ENCODE data around the gene HERC2. TPM values are rescaled to one million over a fixed set of nuclear protein-coding genes. Genes with fewer than 3 reads are reported as not detected.
"Not testable (repeated sequence)": the region's sequence is repeated elsewhere in the genome, so short reads cannot be mapped to it uniquely, and the experiment has no call there.

Gene HERC2
- total and polyA plus RNA-seq, 4 donors, result 14.6 to 45.4 (median 26.6) TPM

DNA sequence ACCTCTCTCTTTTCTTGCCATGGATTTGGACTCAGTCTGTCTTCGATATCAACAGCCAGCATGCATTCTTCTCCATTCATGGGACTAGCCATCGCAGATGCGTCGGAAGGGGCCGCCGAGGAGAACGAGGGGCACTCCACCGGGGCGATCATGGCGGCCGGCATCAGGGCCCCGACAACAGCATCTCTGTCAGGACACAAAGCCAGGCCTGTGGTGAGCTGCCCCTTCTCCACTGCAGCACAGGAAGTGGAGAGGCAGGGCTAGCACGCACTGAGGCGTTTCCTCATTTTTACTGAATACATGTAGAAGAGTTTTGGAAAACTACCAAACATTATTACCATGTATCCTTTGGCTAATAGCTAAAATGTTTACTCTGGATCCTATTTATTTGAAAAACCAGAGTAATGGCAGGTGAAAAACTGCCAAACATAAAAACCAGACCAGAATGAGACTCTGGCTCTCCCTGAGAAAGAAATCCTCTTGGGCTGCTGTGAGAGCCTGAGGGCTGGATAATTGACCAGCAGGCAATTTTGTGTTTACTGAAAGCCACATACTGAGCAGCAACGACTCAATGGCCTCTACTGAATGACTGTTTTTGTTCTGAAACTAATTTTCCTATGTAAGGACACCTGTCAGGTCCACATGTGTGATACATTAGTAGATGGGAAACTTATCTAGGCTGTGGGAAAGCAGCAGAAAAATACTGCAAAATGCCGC, 153.4 kb downstream of the HERC2 start:
- H3K9ac ChIP-seq (ENCODE audit: low read depth in 1 of 2, low read length in 2 of 2), result not testable (repeated sequence)

DNA sequence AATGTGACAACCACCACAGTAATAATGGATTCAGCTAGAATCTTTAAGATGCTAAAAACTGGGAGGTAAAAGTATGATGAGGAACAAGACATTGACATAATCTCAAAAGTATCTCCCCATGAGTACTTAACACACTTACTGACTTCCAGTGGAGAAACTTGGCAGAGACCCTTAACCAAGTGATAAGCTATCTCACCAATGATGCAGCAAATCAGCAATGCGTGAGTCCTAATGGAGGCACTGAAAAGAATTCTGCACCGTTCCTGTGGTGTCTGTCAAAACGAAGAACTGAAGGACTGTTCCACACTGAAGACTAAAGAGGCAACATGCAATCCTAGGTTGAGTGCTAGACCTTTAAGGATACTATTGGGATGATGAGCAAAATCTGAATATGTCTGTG, 154.9 kb downstream of the HERC2 start:
- no peaks in the 10 kb centered on the region for H3K4me1 ChIP-seq (ENCODE audit: control insufficient read depth in 4 of 4, insufficient read depth in 4 of 4, low read length in 3 of 4)
- H3K9me3 ChIP-seq (ENCODE audit: control insufficient read depth in 4 of 4, low read length in 3 of 4), result no peaks in the 10 kb centered on the region
- H3K4me3 ChIP-seq (ENCODE audit: low read depth in 1 of 3, low read length in 3 of 3), result no peak overlapping the region
- no peaks in the 10 kb centered on the region for H3K27me3 ChIP-seq (ENCODE audit: control insufficient read depth in 4 of 4, insufficient read depth in 4 of 4, low read length in 3 of 4)
- TF ChIP-seq GABPA (IDR thresholded peaks at IDR 0.05 in 1 of 2, conservative IDR thresholded peaks at IDR 0.05 in 1 of 2) (no peak), SP1 (IDR thresholded peaks at IDR 0.05) (no peak), RXRA (IDR thresholded peaks at IDR 0.05) (no peak), JUND (IDR thresholded peaks at IDR 0.05) (no peak), TAF1 (conservative IDR thresholded peaks at IDR 0.05) (no peak), HNF4A (conservative IDR thresholded peaks at IDR 0.05) (no peak), FOXA2 (IDR thresholded peaks at IDR 0.05) (no peak)
- TF ChIP-seq, protein P1, sequence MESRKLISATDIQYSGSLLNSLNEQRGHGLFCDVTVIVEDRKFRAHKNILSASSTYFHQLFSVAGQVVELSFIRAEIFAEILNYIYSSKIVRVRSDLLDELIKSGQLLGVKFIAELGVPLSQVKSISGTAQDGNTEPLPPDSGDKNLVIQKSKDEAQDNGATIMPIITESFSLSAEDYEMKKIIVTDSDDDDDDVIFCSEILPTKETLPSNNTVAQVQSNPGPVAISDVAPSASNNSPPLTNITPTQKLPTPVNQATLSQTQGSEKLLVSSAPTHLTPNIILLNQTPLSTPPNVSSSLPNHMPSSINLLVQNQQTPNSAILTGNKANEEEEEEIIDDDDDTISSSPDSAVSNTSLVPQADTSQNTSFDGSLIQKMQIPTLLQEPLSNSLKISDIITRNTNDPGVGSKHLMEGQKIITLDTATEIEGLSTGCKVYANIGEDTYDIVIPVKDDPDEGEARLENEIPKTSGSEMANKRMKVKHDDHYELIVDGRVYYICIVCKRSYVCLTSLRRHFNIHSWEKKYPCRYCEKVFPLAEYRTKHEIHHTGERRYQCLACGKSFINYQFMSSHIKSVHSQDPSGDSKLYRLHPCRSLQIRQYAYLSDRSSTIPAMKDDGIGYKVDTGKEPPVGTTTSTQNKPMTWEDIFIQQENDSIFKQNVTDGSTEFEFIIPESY (IDR thresholded peaks at IDR 0.05), result no peak
- TF ChIP-seq, protein P2, sequence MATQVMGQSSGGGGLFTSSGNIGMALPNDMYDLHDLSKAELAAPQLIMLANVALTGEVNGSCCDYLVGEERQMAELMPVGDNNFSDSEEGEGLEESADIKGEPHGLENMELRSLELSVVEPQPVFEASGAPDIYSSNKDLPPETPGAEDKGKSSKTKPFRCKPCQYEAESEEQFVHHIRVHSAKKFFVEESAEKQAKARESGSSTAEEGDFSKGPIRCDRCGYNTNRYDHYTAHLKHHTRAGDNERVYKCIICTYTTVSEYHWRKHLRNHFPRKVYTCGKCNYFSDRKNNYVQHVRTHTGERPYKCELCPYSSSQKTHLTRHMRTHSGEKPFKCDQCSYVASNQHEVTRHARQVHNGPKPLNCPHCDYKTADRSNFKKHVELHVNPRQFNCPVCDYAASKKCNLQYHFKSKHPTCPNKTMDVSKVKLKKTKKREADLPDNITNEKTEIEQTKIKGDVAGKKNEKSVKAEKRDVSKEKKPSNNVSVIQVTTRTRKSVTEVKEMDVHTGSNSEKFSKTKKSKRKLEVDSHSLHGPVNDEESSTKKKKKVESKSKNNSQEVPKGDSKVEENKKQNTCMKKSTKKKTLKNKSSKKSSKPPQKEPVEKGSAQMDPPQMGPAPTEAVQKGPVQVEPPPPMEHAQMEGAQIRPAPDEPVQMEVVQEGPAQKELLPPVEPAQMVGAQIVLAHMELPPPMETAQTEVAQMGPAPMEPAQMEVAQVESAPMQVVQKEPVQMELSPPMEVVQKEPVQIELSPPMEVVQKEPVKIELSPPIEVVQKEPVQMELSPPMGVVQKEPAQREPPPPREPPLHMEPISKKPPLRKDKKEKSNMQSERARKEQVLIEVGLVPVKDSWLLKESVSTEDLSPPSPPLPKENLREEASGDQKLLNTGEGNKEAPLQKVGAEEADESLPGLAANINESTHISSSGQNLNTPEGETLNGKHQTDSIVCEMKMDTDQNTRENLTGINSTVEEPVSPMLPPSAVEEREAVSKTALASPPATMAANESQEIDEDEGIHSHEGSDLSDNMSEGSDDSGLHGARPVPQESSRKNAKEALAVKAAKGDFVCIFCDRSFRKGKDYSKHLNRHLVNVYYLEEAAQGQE (IDR thresholded peaks at IDR 0.05), result no peak
- TF ChIP-seq, protein P3, sequence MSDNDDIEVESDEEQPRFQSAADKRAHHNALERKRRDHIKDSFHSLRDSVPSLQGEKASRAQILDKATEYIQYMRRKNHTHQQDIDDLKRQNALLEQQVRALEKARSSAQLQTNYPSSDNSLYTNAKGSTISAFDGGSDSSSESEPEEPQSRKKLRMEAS (IDR thresholded peaks at IDR 0.05), result no peak
- TF ChIP-seq, protein P4, sequence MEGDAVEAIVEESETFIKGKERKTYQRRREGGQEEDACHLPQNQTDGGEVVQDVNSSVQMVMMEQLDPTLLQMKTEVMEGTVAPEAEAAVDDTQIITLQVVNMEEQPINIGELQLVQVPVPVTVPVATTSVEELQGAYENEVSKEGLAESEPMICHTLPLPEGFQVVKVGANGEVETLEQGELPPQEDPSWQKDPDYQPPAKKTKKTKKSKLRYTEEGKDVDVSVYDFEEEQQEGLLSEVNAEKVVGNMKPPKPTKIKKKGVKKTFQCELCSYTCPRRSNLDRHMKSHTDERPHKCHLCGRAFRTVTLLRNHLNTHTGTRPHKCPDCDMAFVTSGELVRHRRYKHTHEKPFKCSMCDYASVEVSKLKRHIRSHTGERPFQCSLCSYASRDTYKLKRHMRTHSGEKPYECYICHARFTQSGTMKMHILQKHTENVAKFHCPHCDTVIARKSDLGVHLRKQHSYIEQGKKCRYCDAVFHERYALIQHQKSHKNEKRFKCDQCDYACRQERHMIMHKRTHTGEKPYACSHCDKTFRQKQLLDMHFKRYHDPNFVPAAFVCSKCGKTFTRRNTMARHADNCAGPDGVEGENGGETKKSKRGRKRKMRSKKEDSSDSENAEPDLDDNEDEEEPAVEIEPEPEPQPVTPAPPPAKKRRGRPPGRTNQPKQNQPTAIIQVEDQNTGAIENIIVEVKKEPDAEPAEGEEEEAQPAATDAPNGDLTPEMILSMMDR (IDR thresholded peaks at IDR 0.05; ENCODE audit: low read depth, low read length, missing input control), result no peak
- WGBS, result 91% methylated on average over 3 of the region's 3 CpGs
- no peak overlapping the region for H3K9ac ChIP-seq (ENCODE audit: low read depth in 1 of 2, low read length in 2 of 2)
- peaks cover 9 to 72% (median 42%) of the 10 kb centered on the region in 4 donors for H3K36me3 ChIP-seq (ENCODE audit: control insufficient read depth in 4 of 4, insufficient read depth in 3 of 4, low read depth in 1 of 4, low read length in 3 of 4)
- no peak for DNase-seq (ENCODE audit: low spot score)
- H3K27ac ChIP-seq (ENCODE audit: low read depth in 1 of 2, low read length in 2 of 2), result no peak overlapping the region

More for the DNA sequence above, 153.4 kb downstream of the HERC2 start:
- not testable (repeated sequence) for H3K27me3 ChIP-seq (ENCODE audit: control insufficient read depth in 4 of 4, insufficient read depth in 4 of 4, low read length in 3 of 4); DNase-seq (ENCODE audit: low spot score); H3K9me3 ChIP-seq (ENCODE audit: control insufficient read depth in 4 of 4, low read length in 3 of 4); H3K4me1 ChIP-seq (ENCODE audit: control insufficient read depth in 4 of 4, insufficient read depth in 4 of 4, low read length in 3 of 4); H3K4me3 ChIP-seq (ENCODE audit: low read depth in 1 of 3, low read length in 3 of 3); H3K27ac ChIP-seq (ENCODE audit: low read depth in 1 of 2, low read length in 2 of 2)
- H3K36me3 ChIP-seq (ENCODE audit: control insufficient read depth in 4 of 4, insufficient read depth in 3 of 4, low read depth in 1 of 4, low read length in 3 of 4), result peaks cover 6 to 59% (median 37%) of the 10 kb centered on the region in 4 donors
- WGBS, result 91% methylated on average over 16 of the region's 16 CpGs
